Activated T-helper 2 cell treated with anti-CD3 and anti-CD28 coated beads, Interferon-gamma antibody, Interleukin-2, Interleukin-4, amounts not matched to agents 10 μg/mL and 5 μg/mL and 100 μg/mL, durations not matched to agents 14 hours and 24 hours and 36 hours (primary cell): ENCODE results near the gene MTREX. TPM values are rescaled to one million over a fixed set of nuclear protein-coding genes. Genes with fewer than 3 reads are reported as not detected.

Experiments
- DNase-seq: peaks from one replicate; pipeline ENCODE4 v3.0.0; 2021; ENCODE audit warnings: low spot score
- H3K27ac Mint-ChIP-seq: one replicate; pipeline ENCODE4 v1.8.0; 2021; ENCODE audit warnings: mixed read lengths
- H3K27me3 Mint-ChIP-seq: one replicate; pipeline ENCODE4 v1.8.0; 2021; ENCODE audit warnings: low read depth, mixed read lengths
- H3K36me3 Mint-ChIP-seq: one replicate; pipeline ENCODE4 v1.8.0; 2021; ENCODE audit warnings: low read depth, mixed read lengths
- H3K4me1 Mint-ChIP-seq: one replicate; pipeline ENCODE4 v1.8.0; 2021; ENCODE audit warnings: low read depth, mixed read lengths
- H3K4me3 Mint-ChIP-seq: one replicate; pipeline ENCODE4 v1.8.0; 2021; ENCODE audit warnings: low read depth, mild to moderate bottlenecking, moderate library complexity, mixed read lengths
- H3K9me3 Mint-ChIP-seq: one replicate; pipeline ENCODE4 v1.8.0; 2021; ENCODE audit warnings: mixed read lengths
- intact Hi-C: fragments of 100-400 bp; cut with micrococcal nuclease; formaldehyde crosslinking; loops from one replicate; pipeline ENCODE4 v1.15.1; 2023
- total RNA-seq: library from RNA; stranded (reverse); gene quantifications from 2 replicates; pipeline ENCODE4 v1.2.3, GENCODE V29; 2022

MTREX gene
- total RNA-seq, 1 donor from 2014 or later, result 123 TPM

DNA sequence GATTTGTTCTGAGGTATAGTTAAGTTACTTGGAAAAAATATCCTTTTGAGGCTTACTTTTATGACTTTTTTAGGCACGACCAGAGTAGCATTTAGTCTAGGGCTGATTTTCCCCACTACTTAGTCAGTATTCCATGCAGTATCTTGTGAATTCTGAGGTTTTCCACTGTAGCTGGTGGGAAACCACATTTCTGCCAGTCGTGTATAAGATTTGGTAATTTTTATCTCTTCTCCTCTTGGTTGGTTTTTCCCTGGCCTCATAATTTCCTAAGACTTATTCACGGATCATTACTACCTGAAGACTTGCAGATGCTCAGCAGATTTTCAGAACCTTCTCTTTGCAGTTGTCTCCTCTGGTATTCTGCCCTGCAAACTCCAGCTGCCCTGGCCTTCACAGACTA is 23.5 kb downstream of the MTREX start:
- no peak for DNase-seq
- H3K4me1 Mint-ChIP-seq, result peaks cover 24% of the 10 kb centered on the region
- no peaks in the 10 kb centered on the region for H3K27me3 Mint-ChIP-seq
- peaks cover 69% of the 10 kb centered on the region for H3K36me3 Mint-ChIP-seq
- no peak overlapping the region for H3K4me3 Mint-ChIP-seq
- H3K9me3 Mint-ChIP-seq, result no peaks in the 10 kb centered on the region
- H3K27ac Mint-ChIP-seq, result no peak overlapping the region
- intact Hi-C loops, result no loop called here

DNA sequence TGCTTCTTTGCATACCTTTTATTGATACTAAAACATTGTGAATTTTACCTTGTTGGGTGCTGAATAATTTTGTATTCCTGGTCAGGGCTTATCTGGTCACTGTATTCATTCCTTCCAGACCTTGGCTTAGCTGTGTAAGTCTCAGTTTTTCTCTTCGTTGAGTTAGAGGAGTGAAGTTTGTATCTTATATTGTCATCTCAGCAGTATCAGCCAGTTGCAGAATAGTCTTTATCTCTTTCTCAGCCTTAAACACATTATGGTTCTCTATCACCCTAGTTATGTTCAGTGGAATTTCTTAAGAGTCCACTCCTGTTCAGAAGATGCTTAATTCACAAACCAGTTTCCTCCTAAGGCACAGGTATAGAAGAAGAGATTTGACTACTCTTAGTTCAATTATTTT is 25.2 kb downstream of the MTREX start:
- Mint-ChIP-seq H3K36me3 (peaks cover 66% of the 10 kb centered on the region), H3K27me3 (no peaks in the 10 kb centered on the region), H3K4me3 (no peak overlapping the region), H3K27ac (no peak overlapping the region), H3K4me1 (peaks cover 16% of the 10 kb centered on the region), H3K9me3 (no peaks in the 10 kb centered on the region)
- intact Hi-C loops, result no loop called here
- no peak for DNase-seq

DNA sequence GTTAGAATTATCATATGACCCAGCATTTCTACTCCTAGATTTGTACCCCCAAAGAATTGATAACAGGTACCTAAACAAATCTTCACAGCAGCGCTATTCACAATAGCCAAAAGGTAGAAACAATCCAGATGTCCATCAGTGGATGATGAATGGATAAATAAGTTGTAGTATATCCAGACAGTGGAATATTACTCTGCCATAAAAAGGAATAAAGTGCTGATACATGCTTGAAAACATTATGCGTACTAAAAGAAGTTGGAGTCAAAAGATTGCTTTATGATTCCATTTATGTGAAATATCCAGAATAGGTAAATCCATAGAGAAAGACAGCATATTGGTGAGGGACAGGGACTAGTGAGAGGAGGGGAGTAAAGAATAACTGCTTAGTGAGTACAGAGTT is 26.0 kb downstream of the MTREX start:
- no peak overlapping the region for H3K27ac Mint-ChIP-seq
- DNase-seq, result no peak
- no peaks in the 10 kb centered on the region for H3K27me3 Mint-ChIP-seq
- peaks cover 21% of the 10 kb centered on the region for H3K4me1 Mint-ChIP-seq
- peaks cover 67% of the 10 kb centered on the region for H3K36me3 Mint-ChIP-seq
- H3K4me3 Mint-ChIP-seq, result no peak overlapping the region
- no peaks in the 10 kb centered on the region for H3K9me3 Mint-ChIP-seq
- intact Hi-C loops, result no loop called here

DNA sequence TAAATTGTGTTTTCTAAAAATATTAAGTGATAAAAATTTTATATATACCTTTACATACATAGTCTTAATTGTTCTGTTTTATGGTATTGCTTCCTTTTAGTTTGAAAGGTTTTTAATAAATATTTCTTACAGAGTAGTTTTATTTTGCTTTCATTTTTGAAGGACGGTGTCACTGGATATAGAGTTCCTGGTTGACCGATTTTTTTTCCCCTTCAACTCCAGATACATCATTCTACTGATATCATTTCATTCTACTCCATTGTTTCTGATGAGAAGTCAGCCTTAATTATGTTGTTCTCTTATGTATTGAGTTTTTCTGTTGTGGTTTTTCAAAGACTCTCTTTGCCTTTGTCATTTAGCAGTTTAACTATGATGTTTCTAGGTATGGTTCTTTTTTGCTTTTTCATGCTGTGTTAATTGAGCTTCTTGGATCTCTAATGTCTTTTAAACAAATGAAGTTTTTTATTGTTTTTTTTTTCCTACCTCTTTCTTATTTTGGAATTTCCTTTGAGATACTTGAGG is 30.4 kb downstream of the MTREX start:
- Mint-ChIP-seq H3K27me3 (no peaks in the 10 kb centered on the region), H3K4me1 (peaks cover 14% of the 10 kb centered on the region), H3K4me3 (peak overlapping the region; percentile 40), H3K27ac (peak overlapping the region; percentile 55), H3K36me3 (peaks cover 55% of the 10 kb centered on the region), H3K9me3 (no peaks in the 10 kb centered on the region)
- intact Hi-C loops, result no loop called here
- no peak for DNase-seq

DNA sequence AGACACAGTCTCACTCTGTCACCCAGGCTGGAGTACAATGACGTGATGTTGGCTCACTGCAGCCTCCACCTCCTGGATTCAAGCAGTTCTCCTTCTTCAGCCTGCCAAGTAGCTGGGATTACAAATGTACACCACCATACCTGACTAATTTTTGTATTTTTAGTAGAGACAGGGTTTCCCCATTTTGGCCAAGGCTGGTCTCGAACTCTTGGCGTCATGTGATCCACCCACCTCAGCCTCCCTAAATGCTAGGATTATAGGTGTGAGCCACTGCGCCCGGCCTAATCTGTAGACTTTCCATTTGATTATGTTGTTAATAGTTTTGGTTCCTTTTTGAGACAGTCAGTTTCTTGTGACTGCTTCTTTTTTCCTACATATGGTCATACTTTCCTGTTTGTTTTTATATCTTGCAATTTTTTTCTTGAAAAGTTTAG is 31.0 kb downstream of the MTREX start:
- no peaks in the 10 kb centered on the region for H3K27me3 Mint-ChIP-seq
- H3K36me3 Mint-ChIP-seq, result peaks cover 55% of the 10 kb centered on the region
- no peak for DNase-seq
- H3K4me1 Mint-ChIP-seq, result peaks cover 14% of the 10 kb centered on the region
- intact Hi-C loops, result loop anchor here (1.0 kb wide), 1 partner anchor 82 kb away; no protein-coding TSS in a partner anchor
- H3K27ac Mint-ChIP-seq, result peak overlapping the region; percentile 70
- H3K9me3 Mint-ChIP-seq, result no peaks in the 10 kb centered on the region
- no peak overlapping the region for H3K4me3 Mint-ChIP-seq

DNA sequence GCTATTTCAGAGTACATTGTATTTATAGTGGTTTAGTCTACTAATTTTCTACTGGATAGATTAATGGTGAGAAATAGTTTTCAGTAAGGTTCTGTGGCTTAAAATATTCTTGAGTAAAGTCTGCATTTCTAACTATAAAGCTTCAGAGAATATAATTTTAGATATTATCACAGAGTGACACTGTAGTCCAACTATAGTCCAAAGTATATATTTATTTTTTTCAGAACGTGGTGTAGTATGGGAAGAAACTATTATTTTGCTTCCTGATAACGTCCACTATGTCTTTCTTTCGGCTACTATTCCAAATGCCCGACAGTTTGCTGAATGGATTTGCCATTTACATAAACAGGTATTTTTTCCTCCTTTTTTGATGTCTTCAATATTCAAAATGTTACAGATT is 35.3 kb downstream of the MTREX start:
- H3K27me3 Mint-ChIP-seq, result no peaks in the 10 kb centered on the region
- no peaks in the 10 kb centered on the region for H3K9me3 Mint-ChIP-seq
- intact Hi-C loops, result no loop called here
- peaks cover 13% of the 10 kb centered on the region for H3K4me1 Mint-ChIP-seq
- DNase-seq, result no peak
- no peak overlapping the region for H3K4me3 Mint-ChIP-seq
- peaks cover 75% of the 10 kb centered on the region for H3K36me3 Mint-ChIP-seq
- H3K27ac Mint-ChIP-seq, result peak overlapping the region; percentile 51

DNA sequence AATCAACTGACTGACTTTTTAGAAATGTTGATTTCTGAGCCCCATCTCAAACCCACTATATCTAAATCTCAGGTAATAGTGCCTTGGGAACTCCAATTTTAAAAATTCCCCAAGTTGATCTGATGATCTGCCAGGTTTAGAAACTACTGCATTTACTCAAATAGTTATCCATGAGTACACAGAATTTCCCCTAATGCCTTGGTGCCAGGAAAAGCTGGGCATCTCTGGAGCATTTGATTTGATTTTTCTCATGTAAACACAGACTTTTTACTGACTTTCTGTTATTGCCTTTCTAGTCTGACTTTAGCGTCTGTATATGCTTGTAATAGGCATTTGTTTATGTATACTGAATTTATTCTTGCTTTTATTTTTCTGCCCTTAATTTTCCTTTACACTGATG is 35.8 kb downstream of the MTREX start:
- H3K9me3 Mint-ChIP-seq, result no peaks in the 10 kb centered on the region
- no peak for DNase-seq
- H3K4me1 Mint-ChIP-seq, result peaks cover 8% of the 10 kb centered on the region
- no peaks in the 10 kb centered on the region for H3K27me3 Mint-ChIP-seq
- intact Hi-C loops, result loop anchor here (1.0 kb wide), 1 partner anchor 351 kb away; no protein-coding TSS in a partner anchor
- no peak overlapping the region for H3K4me3 Mint-ChIP-seq
- H3K36me3 Mint-ChIP-seq, result peaks cover 74% of the 10 kb centered on the region
- peak overlapping the region; percentile 51 for H3K27ac Mint-ChIP-seq

DNA sequence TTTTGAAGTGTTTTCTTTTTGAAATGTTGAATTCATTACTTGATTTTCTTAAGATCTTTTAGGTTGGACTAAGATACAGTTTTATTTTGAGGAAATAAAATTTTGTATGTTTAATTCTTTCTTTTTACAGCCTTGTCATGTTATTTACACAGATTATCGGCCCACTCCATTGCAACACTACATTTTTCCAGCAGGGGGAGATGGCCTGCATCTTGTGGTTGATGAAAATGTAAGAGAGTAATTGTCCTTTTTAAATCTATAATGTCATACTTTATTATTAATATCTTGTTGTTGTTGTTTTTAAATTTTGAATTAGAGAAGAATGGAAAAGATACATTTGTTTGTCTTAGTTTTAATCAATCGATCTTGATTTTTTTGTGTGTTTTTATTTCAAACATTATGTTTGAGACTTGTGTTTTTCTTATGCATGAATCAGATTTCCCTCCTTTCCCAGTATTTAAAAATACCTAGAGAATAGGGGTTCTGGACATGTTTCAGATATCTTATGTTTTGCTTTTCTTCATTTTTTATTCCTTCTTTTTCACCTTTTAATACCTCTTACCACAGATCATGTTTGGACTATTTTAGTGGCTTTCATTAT is 36.7 kb downstream of the MTREX start:
- peak overlapping the region; percentile 58 for H3K27ac Mint-ChIP-seq
- H3K36me3 Mint-ChIP-seq, result peaks cover 78% of the 10 kb centered on the region
- DNase-seq, result peak; percentile 37
- H3K4me1 Mint-ChIP-seq, result peaks cover 4% of the 10 kb centered on the region
- intact Hi-C loops, result loop anchor here (1.0 kb wide), 1 partner anchor 350 kb away; no protein-coding TSS in a partner anchor
- H3K4me3 Mint-ChIP-seq, result no peak overlapping the region
- H3K27me3 Mint-ChIP-seq, result no peaks in the 10 kb centered on the region
- no peaks in the 10 kb centered on the region for H3K9me3 Mint-ChIP-seq

DNA sequence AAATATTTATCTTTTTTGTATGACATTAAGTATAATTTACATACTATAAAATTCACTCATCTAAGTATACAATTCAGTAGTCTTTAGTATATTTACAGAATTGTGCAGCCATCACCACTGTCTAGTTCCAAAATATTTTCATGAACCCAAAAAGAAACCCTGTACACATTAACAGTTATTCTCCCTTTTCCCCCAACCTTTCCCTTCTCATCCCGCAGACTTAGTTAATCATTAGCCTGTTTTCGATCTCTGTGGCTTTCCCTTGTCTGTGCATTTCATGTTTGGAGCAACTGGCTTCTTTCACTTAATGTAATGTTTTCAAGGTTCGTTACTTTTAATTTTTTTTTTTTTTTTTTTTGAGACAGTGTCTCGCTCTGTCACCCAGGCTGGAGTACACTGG is 37.5 kb downstream of the MTREX start:
- Mint-ChIP-seq H3K36me3 (peaks cover 84% of the 10 kb centered on the region), H3K4me1 (peaks cover 4% of the 10 kb centered on the region), H3K27me3 (no peaks in the 10 kb centered on the region), H3K27ac (no peak overlapping the region), H3K4me3 (no peak overlapping the region), H3K9me3 (no peaks in the 10 kb centered on the region)
- intact Hi-C loops, result no loop called here
- DNase-seq, result no peak

DNA sequence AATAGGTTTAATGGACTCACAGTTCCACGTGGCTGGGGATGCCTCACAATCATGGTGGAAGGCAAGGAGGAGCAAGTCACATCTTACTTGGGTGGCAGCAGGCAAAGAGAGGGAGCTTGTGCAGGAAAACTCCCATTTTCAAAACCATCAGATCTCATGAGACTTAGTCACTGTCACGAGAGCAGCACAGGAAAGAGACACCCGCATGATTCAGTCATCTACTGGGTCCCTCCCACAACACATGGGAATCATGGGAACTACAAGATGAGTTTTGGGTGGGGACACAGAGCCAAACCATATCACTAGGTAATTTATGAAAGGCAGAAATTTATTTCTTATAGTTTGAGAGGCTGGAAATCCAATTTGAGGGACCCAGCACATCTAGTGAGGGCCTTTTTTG is 40.0 kb downstream of the MTREX start:
- intact Hi-C loops, result no loop called here
- no peaks in the 10 kb centered on the region for H3K9me3 Mint-ChIP-seq
- no peaks in the 10 kb centered on the region for H3K27me3 Mint-ChIP-seq
- H3K36me3 Mint-ChIP-seq, result peaks cover 90% of the 10 kb centered on the region
- no peak overlapping the region for H3K4me3 Mint-ChIP-seq
- peaks cover 4% of the 10 kb centered on the region for H3K4me1 Mint-ChIP-seq
- no peak overlapping the region for H3K27ac Mint-ChIP-seq
- DNase-seq, result no peak

DNA sequence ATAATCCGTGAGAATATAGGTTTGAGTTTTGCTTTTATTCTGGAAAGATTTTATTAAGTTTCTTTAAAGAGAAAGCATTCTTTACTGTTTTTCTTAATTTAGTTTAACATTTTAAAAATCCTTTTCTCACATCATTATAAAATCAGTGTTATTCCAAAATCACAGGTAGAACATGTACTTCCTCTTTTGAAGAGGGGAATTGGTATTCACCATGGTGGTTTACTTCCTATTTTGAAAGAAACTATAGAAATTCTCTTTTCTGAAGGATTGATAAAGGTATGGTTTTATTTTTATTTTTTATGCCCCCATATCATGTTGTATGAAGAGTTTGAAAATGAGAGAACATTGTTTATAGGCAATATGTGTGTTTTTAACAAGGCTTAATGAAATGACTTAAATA is 43.0 kb downstream of the MTREX start:
- H3K27me3 Mint-ChIP-seq, result no peaks in the 10 kb centered on the region

DNA sequence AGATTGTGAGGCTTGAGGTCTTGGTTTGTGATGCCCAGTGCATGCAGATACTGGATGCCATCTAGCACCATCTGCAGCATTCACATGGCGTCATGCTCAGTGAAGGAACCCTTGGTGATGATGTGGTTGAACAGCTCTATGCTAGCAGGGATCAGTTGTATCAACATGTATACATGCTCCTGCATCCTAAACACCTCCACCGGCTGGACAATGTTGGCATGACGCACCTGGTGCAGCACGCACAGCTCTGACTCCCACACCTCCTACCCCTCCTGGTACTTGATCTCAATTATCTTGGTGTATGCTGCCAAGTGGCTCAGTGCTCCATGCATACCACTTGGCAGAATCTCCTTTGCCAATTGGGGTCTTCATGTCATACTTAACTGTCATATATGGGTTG is 49.1 kb downstream of the MTREX start:
- Mint-ChIP-seq H3K36me3 (peaks cover 72% of the 10 kb centered on the region), H3K27me3 (no peaks in the 10 kb centered on the region), H3K4me3 (no peak overlapping the region), H3K4me1 (peaks cover 2% of the 10 kb centered on the region), H3K27ac (no peak overlapping the region), H3K9me3 (no peaks in the 10 kb centered on the region)
- intact Hi-C loops, result no loop called here
- DNase-seq, result no peak

More for the DNA sequence above, 43.0 kb downstream of the MTREX start:
- Mint-ChIP-seq H3K27ac (no peak overlapping the region), H3K36me3 (peaks cover 87% of the 10 kb centered on the region), H3K4me3 (no peak overlapping the region), H3K4me1 (peaks cover 2% of the 10 kb centered on the region), H3K9me3 (no peaks in the 10 kb centered on the region)
- intact Hi-C loops, result no loop called here
- DNase-seq, result no peak

DNA sequence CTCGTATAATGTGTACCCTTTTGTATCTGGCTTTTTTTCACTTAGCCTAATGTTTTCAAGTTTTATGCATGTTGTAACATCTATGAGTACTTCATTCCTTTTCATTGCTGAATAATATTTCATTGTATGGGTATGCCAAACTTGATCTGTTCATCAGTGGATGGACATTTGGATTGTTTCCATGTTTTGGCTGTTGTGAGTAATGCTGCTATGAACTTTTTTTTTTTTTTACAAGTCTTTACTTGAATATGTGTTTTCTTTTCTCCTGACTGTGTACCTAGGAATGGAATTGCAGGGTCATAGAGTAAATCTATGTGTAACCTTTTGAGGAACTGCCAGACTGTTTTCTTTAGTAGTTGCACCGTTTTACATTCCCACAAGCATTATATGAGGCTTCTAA is 52.4 kb downstream of the MTREX start:
- no peak for DNase-seq
- Mint-ChIP-seq H3K27ac (no peak overlapping the region), H3K4me3 (no peak overlapping the region), H3K36me3 (peaks cover 60% of the 10 kb centered on the region), H3K4me1 (peaks cover 17% of the 10 kb centered on the region), H3K27me3 (no peaks in the 10 kb centered on the region), H3K9me3 (no peaks in the 10 kb centered on the region)
- intact Hi-C loops, result no loop called here
